Upper lobe of right lung (tissue), 1 donor: ENCODE measurements around the gene FRMD4A. TPM values are rescaled to one million over a fixed set of nuclear protein-coding genes. Genes with fewer than 3 reads are reported as not detected.

Source experiments
- ATAC-seq: fragments of 200-7000 bp; cut with Tn5 transposase; one replicate; pipeline ENCODE4 v1.9.1; 2020; ENCODE audit warnings: mild to moderate bottlenecking, moderate library complexity
- DNase-seq: peaks from one replicate; pipeline ENCODE4 v3.0.0-alpha.2; 2020
- H3K27ac ChIP-seq: fragments of 200-600 bp; one replicate; pipeline ENCODE4 v1.8.0; 2022
- H3K27me3 ChIP-seq: fragments of 200-600 bp; one replicate; pipeline ENCODE4 v1.8.0; 2022; ENCODE audit warnings: mild to moderate bottlenecking
- H3K36me3 ChIP-seq: fragments of 200-600 bp; one replicate; pipeline ENCODE4 v1.8.0; 2022
- H3K4me1 ChIP-seq: fragments of 200-600 bp; one replicate; pipeline ENCODE4 v1.8.0; 2022
- H3K4me3 ChIP-seq: fragments of 200-600 bp; one replicate; pipeline ENCODE4 v1.8.0; 2022; ENCODE audit warnings: mild to moderate bottlenecking
- H3K9me3 ChIP-seq: fragments of 200-600 bp; one replicate; pipeline ENCODE4 v1.8.0; 2022
- intact Hi-C: fragments of 100-400 bp; cut with DNase I; formaldehyde crosslinking; loops from one replicate; pipeline ENCODE4 v1.11.0; 2022
- total RNA-seq: library from RNA; stranded (reverse); fragmentation: NEBNext Ultra II Directional; extraction: Animal tissue kit (Norgen Biotek cat#: 25700); gene quantifications from one replicate; pipeline ENCODE4 v1.2.1, GENCODE V29; 2021
- TF ChIP-seq, protein P1 (sequence below): fragments of 200-600 bp; IDR thresholded peaks from one replicate; pipeline ENCODE4 v1.8.0; 2022; ENCODE audit warnings: antibody characterized with exemption
- donor health status: DM: no; HTN: yes; CAD: no; lungs with severe emphysema.

FRMD4A gene
- total RNA-seq, 1 donor from 2014 or later, result 38.3 TPM

DNA sequence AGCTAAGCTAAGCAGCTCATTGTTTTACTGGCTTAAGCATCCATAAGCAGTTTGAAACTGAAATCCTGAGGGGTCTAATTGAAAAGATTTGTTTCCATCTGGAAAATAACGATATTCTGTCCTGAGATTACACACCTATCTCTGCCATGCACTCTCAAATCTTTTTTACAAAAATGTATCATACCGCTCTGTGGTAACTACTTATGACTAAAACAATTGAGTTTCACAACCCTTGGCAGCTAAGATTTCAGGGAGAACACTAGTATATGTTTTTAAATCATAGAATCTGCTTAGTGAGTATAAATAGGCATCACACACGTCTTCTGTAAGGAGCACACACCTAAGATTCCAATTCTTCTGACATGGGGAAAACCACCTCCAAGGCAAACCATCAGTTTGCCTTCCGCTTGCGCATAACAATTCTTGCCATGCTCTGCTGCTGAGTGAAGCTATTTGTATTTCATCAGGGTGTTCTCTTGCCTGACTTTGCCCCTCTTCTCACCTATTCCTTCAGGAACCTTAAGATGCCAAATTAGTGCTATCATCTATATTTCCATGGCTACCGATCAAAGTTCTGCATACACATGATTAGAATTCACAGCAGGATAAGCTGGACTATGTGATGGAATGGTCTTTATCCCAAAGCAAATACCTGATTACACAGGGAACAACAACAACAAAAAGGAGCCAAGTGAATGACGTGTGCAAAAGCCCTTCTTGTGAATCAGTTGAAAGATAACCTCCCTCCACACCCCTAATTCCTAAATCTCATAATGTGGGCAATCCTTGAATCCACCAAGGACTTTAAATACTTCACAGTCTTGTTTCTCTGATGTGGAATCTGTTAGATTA lies 703.0 kb downstream of the FRMD4A start:
- no peaks in the 10 kb centered on the region for H3K27me3 ChIP-seq
- no peak overlapping the region for H3K27ac ChIP-seq
- H3K9me3 ChIP-seq, result no peaks in the 10 kb centered on the region
- DNase-seq (no peak), ATAC-seq (no peak)
- no peak overlapping the region for H3K4me3 ChIP-seq
- H3K4me1 ChIP-seq, result no peaks in the 10 kb centered on the region
- H3K36me3 ChIP-seq, result peaks cover 35% of the 10 kb centered on the region
- TF ChIP-seq, protein P1, sequence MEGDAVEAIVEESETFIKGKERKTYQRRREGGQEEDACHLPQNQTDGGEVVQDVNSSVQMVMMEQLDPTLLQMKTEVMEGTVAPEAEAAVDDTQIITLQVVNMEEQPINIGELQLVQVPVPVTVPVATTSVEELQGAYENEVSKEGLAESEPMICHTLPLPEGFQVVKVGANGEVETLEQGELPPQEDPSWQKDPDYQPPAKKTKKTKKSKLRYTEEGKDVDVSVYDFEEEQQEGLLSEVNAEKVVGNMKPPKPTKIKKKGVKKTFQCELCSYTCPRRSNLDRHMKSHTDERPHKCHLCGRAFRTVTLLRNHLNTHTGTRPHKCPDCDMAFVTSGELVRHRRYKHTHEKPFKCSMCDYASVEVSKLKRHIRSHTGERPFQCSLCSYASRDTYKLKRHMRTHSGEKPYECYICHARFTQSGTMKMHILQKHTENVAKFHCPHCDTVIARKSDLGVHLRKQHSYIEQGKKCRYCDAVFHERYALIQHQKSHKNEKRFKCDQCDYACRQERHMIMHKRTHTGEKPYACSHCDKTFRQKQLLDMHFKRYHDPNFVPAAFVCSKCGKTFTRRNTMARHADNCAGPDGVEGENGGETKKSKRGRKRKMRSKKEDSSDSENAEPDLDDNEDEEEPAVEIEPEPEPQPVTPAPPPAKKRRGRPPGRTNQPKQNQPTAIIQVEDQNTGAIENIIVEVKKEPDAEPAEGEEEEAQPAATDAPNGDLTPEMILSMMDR, result no peak
- intact Hi-C loops, result no loop called here

DNA sequence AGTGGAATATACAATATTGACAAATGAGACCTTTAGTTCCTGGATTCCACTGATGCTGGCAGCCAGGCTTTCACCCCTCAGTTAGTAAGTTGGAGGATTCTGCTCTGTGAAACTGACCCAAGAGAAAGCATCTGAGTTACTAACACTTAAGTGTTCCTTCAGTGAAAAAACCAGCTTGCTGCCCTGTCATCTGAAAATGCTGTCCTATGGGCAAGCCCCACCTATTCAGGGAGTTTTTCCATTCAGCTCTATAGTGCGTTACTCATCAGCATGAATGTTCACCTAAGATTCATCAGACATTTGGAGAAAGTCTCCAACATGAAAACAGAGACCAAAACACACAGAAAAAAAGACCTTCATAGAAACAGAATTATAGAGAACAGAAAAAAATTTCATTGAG lies 706.1 kb downstream of the FRMD4A start:
- TF ChIP-seq, protein P1, result no peak
- Histone ChIP-seq H3K4me1 (no peaks in the 10 kb centered on the region), H3K27me3 (no peaks in the 10 kb centered on the region), H3K36me3 (peaks cover 32% of the 10 kb centered on the region), H3K4me3 (no peak overlapping the region), H3K9me3 (no peaks in the 10 kb centered on the region), H3K27ac (no peak overlapping the region)
- no peak for ATAC-seq
- DNase-seq, result no peak
- intact Hi-C loops, result no loop called here

DNA sequence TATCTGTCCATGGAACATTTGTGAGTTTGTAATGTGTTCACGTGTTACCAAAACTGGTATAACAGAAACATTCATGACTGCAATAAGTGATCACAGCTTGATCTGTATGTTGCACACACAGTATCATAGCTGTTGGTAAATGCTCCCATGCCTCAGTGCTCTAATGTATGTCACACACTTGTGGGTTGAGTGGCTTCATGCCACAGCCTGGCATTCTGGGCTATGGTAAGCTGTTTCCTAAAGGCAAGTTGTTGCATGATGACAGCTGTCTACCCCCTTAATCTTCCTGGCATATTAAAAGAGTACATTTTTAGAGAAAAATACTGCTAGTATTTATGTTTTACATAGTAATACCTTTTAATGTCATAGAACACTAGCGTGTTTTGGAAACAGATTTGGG lies 708.8 kb downstream of the FRMD4A start:
- no peaks in the 10 kb centered on the region for H3K9me3 ChIP-seq
- H3K36me3 ChIP-seq, result peaks cover 44% of the 10 kb centered on the region
- H3K4me1 ChIP-seq, result no peaks in the 10 kb centered on the region
- DNase-seq, result no peak
- TF ChIP-seq, protein P1, result no peak
- no peak for ATAC-seq
- no peak overlapping the region for H3K4me3 ChIP-seq
- intact Hi-C loops, result no loop called here
- no peaks in the 10 kb centered on the region for H3K27me3 ChIP-seq
- no peak overlapping the region for H3K27ac ChIP-seq

DNA sequence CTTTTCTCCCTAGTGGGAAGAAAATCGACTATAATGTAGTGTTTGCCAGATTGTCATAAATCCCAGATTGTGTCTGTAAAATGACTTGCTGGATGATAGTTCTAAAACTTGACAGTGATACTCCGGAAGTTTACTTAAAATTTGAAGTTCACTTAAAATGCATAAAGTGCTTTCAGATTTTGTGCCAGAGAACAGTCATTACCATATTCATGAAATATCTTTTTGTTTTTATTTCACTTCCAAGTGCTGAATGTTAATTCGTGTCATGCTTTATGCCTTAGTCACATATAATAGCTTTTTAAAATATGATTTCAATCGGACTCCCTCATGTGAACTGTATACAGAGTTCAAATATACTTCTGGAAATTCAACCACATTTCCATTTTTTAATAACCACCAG lies 713.6 kb downstream of the FRMD4A start:
- H3K9me3 ChIP-seq, result no peaks in the 10 kb centered on the region
- DNase-seq, result no peak
- no peak overlapping the region for H3K4me3 ChIP-seq
- TF ChIP-seq, protein P1, result no peak
- H3K27me3 ChIP-seq, result no peaks in the 10 kb centered on the region
- no peak overlapping the region for H3K27ac ChIP-seq
- intact Hi-C loops, result no loop called here
- no peaks in the 10 kb centered on the region for H3K4me1 ChIP-seq
- ATAC-seq, result no peak
- peaks cover 74% of the 10 kb centered on the region for H3K36me3 ChIP-seq

DNA sequence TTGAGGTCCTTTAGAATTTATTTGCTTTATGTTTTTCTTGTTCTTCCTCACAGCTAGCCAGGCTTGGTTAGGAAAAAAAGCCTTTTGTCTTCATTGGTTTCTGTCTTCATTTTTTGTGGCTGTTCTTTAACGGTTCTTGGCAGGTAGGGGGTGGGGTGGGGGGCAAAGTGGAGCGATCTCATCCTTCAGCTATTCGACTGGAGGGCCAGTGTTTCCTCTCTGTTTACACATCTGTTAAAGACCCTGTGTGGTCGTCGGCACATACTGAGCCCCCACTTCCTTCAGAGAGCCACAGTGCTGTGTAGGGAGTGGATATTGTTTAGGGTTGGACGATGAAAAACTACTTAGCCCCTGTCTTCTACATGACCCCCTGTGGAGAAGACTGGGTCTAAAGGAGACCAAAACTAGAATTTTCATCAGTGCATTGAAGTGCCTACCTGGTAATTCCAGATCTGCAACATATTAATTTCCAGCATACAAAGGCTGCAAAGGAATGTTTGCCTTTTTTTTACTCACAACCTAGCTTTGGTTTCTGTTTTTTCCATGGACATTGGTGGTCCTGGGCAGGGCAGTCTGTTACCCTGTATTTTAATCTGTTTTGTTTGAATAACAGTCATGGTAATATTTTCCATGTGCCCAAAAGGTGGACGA lies 714.9 kb downstream of the FRMD4A start:
- Histone ChIP-seq H3K4me1 (no peaks in the 10 kb centered on the region), H3K27ac (no peak overlapping the region), H3K36me3 (peaks cover 79% of the 10 kb centered on the region), H3K27me3 (no peaks in the 10 kb centered on the region), H3K4me3 (no peak overlapping the region), H3K9me3 (no peaks in the 10 kb centered on the region)
- no peak for DNase-seq
- intact Hi-C loops, result no loop called here
- TF ChIP-seq, protein P1, result no peak
- no peak for ATAC-seq
